OCI-LY1 (cell line): ENCODE data around the gene SLC39A2.
"Not testable (repeated sequence)": the region's sequence is repeated elsewhere in the genome, so short reads cannot be mapped to it uniquely, and the experiment has no call there.

ENCODE experiments used
- H2AFZ ChIP-seq: fragments of 200-600 bp; sonication (generic), shearing (Covaris generic); 2 replicates; pipeline ENCODE4 v1.6.0; 2014; ENCODE audit warnings: antibody characterized with exemption, mild to moderate bottlenecking, low read length
- H3F3A ChIP-seq: fragments of 200-600 bp; sonication (generic), shearing (Covaris generic); 2 replicates; pipeline ENCODE4 v1.6.0; 2014; ENCODE audit warnings: mild to moderate bottlenecking, antibody characterized with exemption, low read length, moderate library complexity; ENCODE audit not compliant: insufficient read depth
- H3K27ac ChIP-seq: fragments of 200-600 bp; sonication (generic); 2 replicates; pipeline ENCODE4 v1.5.1; 2014; ENCODE audit warnings: low read length, mixed run types, mild to moderate bottlenecking, low read depth; ENCODE audit not compliant: poor library complexity, severe bottlenecking
- H3K27me3 ChIP-seq: fragments of 200-600 bp; sonication (generic); 2 replicates; pipeline ENCODE4 v1.6.0; 2014; ENCODE audit warnings: antibody characterized with exemption, mild to moderate bottlenecking, low read length, moderate library complexity; ENCODE audit not compliant: insufficient read depth
- H3K36me3 ChIP-seq: fragments of 200-600 bp; sonication (generic); 2 replicates; pipeline ENCODE4 v1.6.1; 2014; ENCODE audit warnings: mild to moderate bottlenecking, antibody characterized with exemption, low read length, moderate library complexity, mixed read lengths; ENCODE audit not compliant: insufficient read depth
- H3K4me1 ChIP-seq: fragments of 200-600 bp; sonication (generic); 2 replicates; pipeline ENCODE4 v1.5.1; 2014; ENCODE audit warnings: mild to moderate bottlenecking, low read length, moderate library complexity; ENCODE audit not compliant: insufficient read depth, severe bottlenecking
- H3K4me2 ChIP-seq: fragments of 200-600 bp; sonication (generic), shearing (Covaris generic); 2 replicates; pipeline ENCODE4 v1.6.1; 2014; ENCODE audit warnings: low read length
- H3K4me3 ChIP-seq: fragments of 200-600 bp; sonication (generic); 2 replicates; pipeline ENCODE4 v1.5.1; 2014; ENCODE audit warnings: low read length, low read depth, mild to moderate bottlenecking, mixed read lengths; ENCODE audit not compliant: poor library complexity, severe bottlenecking
- H3K79me2 ChIP-seq: fragments of 200-600 bp; shearing (Covaris generic); 2 replicates; pipeline ENCODE4 v1.6.1; 2016; ENCODE audit warnings: mixed run types, low read length, mixed read lengths; ENCODE audit not compliant: insufficient read depth
- H3K9ac ChIP-seq: fragments of 200-600 bp; sonication (generic), shearing (Covaris generic); 2 replicates; pipeline ENCODE4 v1.6.1; 2014; ENCODE audit warnings: mild to moderate bottlenecking, low read length, mixed read lengths
- H3K9me2 ChIP-seq: fragments of 200-600 bp; sonication (generic), shearing (Covaris generic); 2 replicates; pipeline ENCODE4 v1.6.1; 2014; ENCODE audit warnings: low read depth, mild to moderate bottlenecking, low read length, mixed read lengths
- H3K9me3 ChIP-seq: fragments of 200-600 bp; shearing (Covaris generic); 2 replicates; pipeline ENCODE4 v1.6.1; 2014; ENCODE audit warnings: low read length, mixed read lengths
- H4K20me1 ChIP-seq: fragments of 200-600 bp; sonication (generic), shearing (Covaris generic); 2 replicates; pipeline ENCODE4 v1.6.0; 2016; ENCODE audit warnings: mild to moderate bottlenecking, low read length; ENCODE audit not compliant: insufficient read depth
- CTCF ChIP-seq: fragments of 200-600 bp; sonication (generic), shearing (Covaris generic); IDR thresholded peaks from 2 replicates; pipeline ENCODE4 v1.5.1; 2017; ENCODE audit warnings: mild to moderate bottlenecking, antibody characterized with exemption, low read length, moderate library complexity, mixed read lengths
- EZH2 ChIP-seq: fragments of 200-600 bp; sonication (generic), shearing (Covaris generic); IDR thresholded peaks from 2 replicates; pipeline ENCODE4 v1.8.0; 2017; ENCODE audit warnings: borderline replicate concordance, mixed run types, mild to moderate bottlenecking, antibody characterized with exemption, low read length, moderate library complexity, mixed read lengths

SLC39A2 gene

GRCh38 chr14:21040370-21040925 is 41.4 kb downstream of the SLC39A2 start:
- no peak overlapping the region for H3K4me3 ChIP-seq
- no peak overlapping the region for H3K9ac ChIP-seq
- no peaks in the 10 kb centered on the region; the same call in 1 of the 2 replicates for H3K27me3 ChIP-seq
- H3K36me3 ChIP-seq, result no peaks in the 10 kb centered on the region
- H3K9me2 ChIP-seq, result no peaks in the 10 kb centered on the region
- H3F3A ChIP-seq, result no peaks in the 10 kb centered on the region
- TF ChIP-seq EZH2 (no peak), CTCF (no peak)
- H2AFZ ChIP-seq, result no peak overlapping the region
- H3K4me2 ChIP-seq, result no peak overlapping the region
- H3K79me2 ChIP-seq, result no peaks in the 10 kb centered on the region
- no peak overlapping the region for H3K27ac ChIP-seq
- no peaks in the 10 kb centered on the region for H3K9me3 ChIP-seq
- H4K20me1 ChIP-seq, result no peaks in the 10 kb centered on the region
- no peaks in the 10 kb centered on the region for H3K4me1 ChIP-seq

DNA sequence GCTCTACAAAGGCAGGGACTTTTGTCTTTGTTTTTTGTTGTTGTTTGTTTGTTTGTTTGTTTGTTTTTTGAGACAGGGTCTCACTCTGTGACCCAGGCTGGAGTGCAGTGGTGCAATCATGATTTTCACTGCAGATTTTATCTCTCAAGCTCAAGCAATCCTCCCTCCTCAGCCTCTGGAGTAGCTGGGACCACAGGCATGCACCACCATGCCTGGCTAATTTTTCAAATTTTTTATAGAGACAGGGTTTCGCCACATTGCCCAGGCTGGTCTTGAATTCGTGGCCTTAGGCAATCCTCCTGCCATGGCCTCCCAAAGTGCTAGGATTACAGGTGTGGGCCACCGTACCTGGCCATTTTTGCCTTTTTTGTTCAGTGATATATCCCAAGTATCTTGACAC is 41.8 kb downstream of the SLC39A2 start:
- not testable (repeated sequence) for H3K9ac ChIP-seq, H3K36me3 ChIP-seq, H3K27me3 ChIP-seq, H3K27ac ChIP-seq, H3K4me3 ChIP-seq, H3K9me2 ChIP-seq, H3K79me2 ChIP-seq, H3K4me1 ChIP-seq, H2AFZ ChIP-seq, H3K9me3 ChIP-seq, H4K20me1 ChIP-seq, H3K4me2 ChIP-seq, H3F3A ChIP-seq

DNA sequence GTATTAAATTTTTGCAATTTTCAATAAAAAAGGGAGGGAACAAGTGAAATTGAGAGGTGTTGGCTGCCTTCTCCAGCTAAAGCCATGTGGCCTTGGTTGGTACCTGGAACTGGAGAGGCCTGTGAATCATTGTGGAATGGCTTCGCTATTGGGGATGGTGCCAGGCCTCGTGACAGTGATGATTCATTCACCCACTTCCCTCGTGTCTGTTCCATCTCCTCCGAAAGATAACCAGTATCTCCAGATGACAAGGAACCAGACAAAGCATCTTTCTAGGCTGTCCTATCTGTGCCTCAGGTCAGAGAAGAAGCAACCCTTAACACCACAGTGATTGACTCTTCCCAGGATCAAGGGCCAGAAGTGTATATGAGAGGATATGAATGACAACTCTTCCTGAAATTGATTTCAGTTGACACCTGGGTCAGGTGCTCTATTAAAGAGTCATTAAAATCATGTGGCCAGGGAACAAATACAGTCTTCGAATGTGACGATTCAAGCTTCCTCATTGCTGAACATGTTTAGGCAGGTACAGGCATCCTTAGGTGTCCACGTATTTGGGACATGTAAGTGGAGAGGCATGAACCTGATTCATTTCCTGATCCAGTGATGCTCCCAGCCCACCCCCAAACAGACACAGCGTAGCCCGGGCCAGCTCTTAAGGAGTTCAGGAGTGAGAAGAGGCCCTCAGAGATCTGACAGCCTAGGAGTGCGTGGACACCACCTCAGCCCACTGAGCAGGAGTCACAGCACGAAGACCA is 42.8 kb downstream of the SLC39A2 start, which contains the start of gene RNASE7:
Gene RNASE7 (plus strand): TSS at position 687 of the 758 bp plus-strand sequence. CDS start 631 bp downstream, outside the sequence.
- no peak within 1 kb of the TSS for H3K9ac ChIP-seq
- no peaks in the 10 kb centered on the region for H3K4me1 ChIP-seq
- H3K4me2 ChIP-seq, result no peak within 1 kb of the TSS
- no peaks in the 10 kb centered on the region for H3K9me2 ChIP-seq
- H3K27ac ChIP-seq, result no peak within 1 kb of the TSS
- no peaks in the 10 kb centered on the region; the same call in 1 of the 2 replicates for H3K27me3 ChIP-seq
- no peaks in the 10 kb centered on the region for H3K36me3 ChIP-seq
- no peaks in the 10 kb centered on the region for H3F3A ChIP-seq
- no peaks in the 10 kb centered on the region for H4K20me1 ChIP-seq
- TF ChIP-seq CTCF (no peak), EZH2 (no peak)
- H3K79me2 ChIP-seq, result no peaks in the 10 kb centered on the region
- H2AFZ ChIP-seq, result no peak within 1 kb of the TSS
- H3K4me3 ChIP-seq, result no peak within 1 kb of the TSS
- H3K9me3 ChIP-seq, result no peaks in the 10 kb centered on the region

DNA sequence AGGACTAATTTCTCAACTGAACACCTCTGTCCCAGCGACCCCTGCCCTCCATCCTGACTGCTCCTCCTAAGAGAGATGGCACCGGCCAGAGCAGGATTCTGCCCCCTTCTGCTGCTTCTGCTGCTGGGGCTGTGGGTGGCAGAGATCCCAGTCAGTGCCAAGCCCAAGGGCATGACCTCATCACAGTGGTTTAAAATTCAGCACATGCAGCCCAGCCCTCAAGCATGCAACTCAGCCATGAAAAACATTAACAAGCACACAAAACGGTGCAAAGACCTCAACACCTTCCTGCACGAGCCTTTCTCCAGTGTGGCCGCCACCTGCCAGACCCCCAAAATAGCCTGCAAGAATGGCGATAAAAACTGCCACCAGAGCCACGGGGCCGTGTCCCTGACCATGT is 43.8 kb downstream of the SLC39A2 start:
- no peaks in the 10 kb centered on the region for H3F3A ChIP-seq
- no peak overlapping the region for H3K27ac ChIP-seq
- no peaks in the 10 kb centered on the region for H3K36me3 ChIP-seq
- H3K4me1 ChIP-seq, result no peaks in the 10 kb centered on the region
- H3K9ac ChIP-seq, result no peak overlapping the region
- no peaks in the 10 kb centered on the region for H3K9me2 ChIP-seq
- no peaks in the 10 kb centered on the region; the same call in 1 of the 2 replicates for H3K27me3 ChIP-seq
- H3K9me3 ChIP-seq, result no peaks in the 10 kb centered on the region
- no peak overlapping the region for H3K4me2 ChIP-seq
- H3K4me3 ChIP-seq, result no peak overlapping the region
- no peak for TF ChIP-seq CTCF
- TF ChIP-seq EZH2, result no peak
- H3K79me2 ChIP-seq, result no peaks in the 10 kb centered on the region
- H2AFZ ChIP-seq, result no peak overlapping the region
- no peaks in the 10 kb centered on the region for H4K20me1 ChIP-seq
